ENCODE data around the gene PRR5. TPM values are rescaled to one million over a fixed set of nuclear protein-coding genes. Genes with fewer than 3 reads are reported as not detected.

PRR5 gene
- total and polyA plus RNA-seq, 2 experiments from 2014 or later: 15.3 to 31.4 TPM

DNA sequence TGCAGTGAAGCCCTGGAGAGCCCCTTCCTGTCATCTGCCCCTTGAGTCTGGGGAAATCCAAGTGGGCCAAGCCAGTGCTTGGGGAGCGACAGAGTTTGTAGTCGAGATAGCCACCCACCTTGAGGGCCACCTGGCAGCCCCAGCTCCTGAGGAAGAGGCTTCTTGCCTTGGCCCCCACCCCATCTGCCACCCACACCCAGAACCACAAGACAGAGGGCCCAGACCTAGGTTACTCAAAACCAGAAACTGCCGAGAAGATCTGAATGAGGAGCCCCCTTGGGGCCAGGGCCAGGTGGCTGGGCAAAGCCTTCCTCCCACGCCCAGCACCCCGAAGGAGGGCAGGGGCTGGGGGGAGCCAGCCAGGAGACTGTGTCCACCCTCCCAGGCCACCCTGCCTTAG, 18.8 kb upstream of the PRR5 start (continued):
- TF ChIP-seq, protein P1, sequence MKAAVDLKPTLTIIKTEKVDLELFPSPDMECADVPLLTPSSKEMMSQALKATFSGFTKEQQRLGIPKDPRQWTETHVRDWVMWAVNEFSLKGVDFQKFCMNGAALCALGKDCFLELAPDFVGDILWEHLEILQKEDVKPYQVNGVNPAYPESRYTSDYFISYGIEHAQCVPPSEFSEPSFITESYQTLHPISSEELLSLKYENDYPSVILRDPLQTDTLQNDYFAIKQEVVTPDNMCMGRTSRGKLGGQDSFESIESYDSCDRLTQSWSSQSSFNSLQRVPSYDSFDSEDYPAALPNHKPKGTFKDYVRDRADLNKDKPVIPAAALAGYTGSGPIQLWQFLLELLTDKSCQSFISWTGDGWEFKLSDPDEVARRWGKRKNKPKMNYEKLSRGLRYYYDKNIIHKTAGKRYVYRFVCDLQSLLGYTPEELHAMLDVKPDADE (IDR thresholded peaks at IDR 0.05): no peak
- TF ChIP-seq STAT1 (IDR thresholded peaks at IDR 0.05; ENCODE audit: unreplicated experiment): no peak
- no peak for TF ChIP-seq EZH2 (IDR thresholded peaks at IDR 0.05; ENCODE audit: low read depth, unreplicated experiment)
- no peak for TF ChIP-seq EZH2phosphoT487 (IDR thresholded peaks at IDR 0.05; ENCODE audit: unreplicated experiment)
- no peak for TF ChIP-seq NANOG (IDR thresholded peaks at IDR 0.05; ENCODE audit: borderline replicate concordance)

DNA sequence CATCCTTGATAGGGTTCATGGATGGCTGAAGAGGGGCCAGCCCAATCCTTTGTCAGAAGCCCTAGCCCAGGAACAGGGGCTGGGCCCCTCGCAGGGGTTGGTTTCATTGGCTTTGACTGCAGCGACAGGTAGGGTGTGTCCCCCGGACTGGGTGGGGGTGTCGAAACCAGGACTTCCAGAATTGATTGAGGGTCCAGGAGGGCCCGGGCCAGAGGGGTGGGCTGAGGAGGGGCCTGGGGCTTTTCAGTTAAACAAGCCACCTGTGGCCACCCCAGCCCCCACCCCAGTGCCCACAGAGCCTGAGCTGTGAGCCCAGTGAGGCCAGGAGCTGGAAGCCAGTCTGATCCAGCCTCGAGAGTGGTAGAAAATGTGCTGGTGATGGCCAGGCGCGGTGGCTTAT, 18.1 kb upstream of the PRR5 start:
- Histone ChIP-seq H3K27me3 (ENCODE audit: insufficient read depth) (no peaks in the 10 kb centered on the region), H2AFZ (no peak overlapping the region), H3K4me1 (ENCODE audit: insufficient read depth) (peaks cover 4% of the 10 kb centered on the region), H3K4me3 (no peak overlapping the region), H3K9me2 (ENCODE audit: insufficient read depth) (no peaks in the 10 kb centered on the region), H3K79me2 (replicated peaks; ENCODE audit: insufficient read depth) (no peaks in the 10 kb centered on the region), H4K20me1 (replicated peaks; ENCODE audit: insufficient read depth) (no peaks in the 10 kb centered on the region), H3K4me2 (no peak overlapping the region), H3K36me3 (ENCODE audit: insufficient read depth) (no peaks in the 10 kb centered on the region), H3K27ac (ENCODE audit: low read depth) (no peak overlapping the region), H3F3A (replicated peaks; ENCODE audit: low read depth) (0 out of 2 replicates have a peak, but pooled peaks cover 4% of the 10 kb centered on the region)
- H3K27me3 Mint-ChIP-seq (ENCODE audit: insufficient read depth, low read depth, poor library complexity): peaks cover 25% of the 10 kb centered on the region
- peaks cover 20% of the 10 kb centered on the region for H3K4me1 Mint-ChIP-seq
- H3K9me3 Mint-ChIP-seq: no peaks in the 10 kb centered on the region
- ATAC-seq: no peak
- no peak for DNase-seq (ENCODE audit: low spot score)
- TF ChIP-seq STAT1 (IDR thresholded peaks at IDR 0.05; ENCODE audit: unreplicated experiment) (no peak), ZNF114 (CRISPR knock-in tag; IDR thresholded peaks at IDR 0.05) (no peak), EZH2 (IDR thresholded peaks at IDR 0.05; ENCODE audit: low read depth, unreplicated experiment) (no peak), EZH2phosphoT487 (IDR thresholded peaks at IDR 0.05; ENCODE audit: unreplicated experiment) (no peak)
- TF ChIP-seq, protein P1 (IDR thresholded peaks at IDR 0.05): no peak
- TF ChIP-seq, protein P2, sequence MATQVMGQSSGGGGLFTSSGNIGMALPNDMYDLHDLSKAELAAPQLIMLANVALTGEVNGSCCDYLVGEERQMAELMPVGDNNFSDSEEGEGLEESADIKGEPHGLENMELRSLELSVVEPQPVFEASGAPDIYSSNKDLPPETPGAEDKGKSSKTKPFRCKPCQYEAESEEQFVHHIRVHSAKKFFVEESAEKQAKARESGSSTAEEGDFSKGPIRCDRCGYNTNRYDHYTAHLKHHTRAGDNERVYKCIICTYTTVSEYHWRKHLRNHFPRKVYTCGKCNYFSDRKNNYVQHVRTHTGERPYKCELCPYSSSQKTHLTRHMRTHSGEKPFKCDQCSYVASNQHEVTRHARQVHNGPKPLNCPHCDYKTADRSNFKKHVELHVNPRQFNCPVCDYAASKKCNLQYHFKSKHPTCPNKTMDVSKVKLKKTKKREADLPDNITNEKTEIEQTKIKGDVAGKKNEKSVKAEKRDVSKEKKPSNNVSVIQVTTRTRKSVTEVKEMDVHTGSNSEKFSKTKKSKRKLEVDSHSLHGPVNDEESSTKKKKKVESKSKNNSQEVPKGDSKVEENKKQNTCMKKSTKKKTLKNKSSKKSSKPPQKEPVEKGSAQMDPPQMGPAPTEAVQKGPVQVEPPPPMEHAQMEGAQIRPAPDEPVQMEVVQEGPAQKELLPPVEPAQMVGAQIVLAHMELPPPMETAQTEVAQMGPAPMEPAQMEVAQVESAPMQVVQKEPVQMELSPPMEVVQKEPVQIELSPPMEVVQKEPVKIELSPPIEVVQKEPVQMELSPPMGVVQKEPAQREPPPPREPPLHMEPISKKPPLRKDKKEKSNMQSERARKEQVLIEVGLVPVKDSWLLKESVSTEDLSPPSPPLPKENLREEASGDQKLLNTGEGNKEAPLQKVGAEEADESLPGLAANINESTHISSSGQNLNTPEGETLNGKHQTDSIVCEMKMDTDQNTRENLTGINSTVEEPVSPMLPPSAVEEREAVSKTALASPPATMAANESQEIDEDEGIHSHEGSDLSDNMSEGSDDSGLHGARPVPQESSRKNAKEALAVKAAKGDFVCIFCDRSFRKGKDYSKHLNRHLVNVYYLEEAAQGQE (IDR thresholded peaks at IDR 0.05; ENCODE audit: unreplicated experiment): no peak
- TF ChIP-seq, protein P3, sequence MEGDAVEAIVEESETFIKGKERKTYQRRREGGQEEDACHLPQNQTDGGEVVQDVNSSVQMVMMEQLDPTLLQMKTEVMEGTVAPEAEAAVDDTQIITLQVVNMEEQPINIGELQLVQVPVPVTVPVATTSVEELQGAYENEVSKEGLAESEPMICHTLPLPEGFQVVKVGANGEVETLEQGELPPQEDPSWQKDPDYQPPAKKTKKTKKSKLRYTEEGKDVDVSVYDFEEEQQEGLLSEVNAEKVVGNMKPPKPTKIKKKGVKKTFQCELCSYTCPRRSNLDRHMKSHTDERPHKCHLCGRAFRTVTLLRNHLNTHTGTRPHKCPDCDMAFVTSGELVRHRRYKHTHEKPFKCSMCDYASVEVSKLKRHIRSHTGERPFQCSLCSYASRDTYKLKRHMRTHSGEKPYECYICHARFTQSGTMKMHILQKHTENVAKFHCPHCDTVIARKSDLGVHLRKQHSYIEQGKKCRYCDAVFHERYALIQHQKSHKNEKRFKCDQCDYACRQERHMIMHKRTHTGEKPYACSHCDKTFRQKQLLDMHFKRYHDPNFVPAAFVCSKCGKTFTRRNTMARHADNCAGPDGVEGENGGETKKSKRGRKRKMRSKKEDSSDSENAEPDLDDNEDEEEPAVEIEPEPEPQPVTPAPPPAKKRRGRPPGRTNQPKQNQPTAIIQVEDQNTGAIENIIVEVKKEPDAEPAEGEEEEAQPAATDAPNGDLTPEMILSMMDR (conservative IDR thresholded peaks at IDR 0.05; ENCODE audit: low read depth in 2 of 2): no peak
- H3K27ac Mint-ChIP-seq: no peak overlapping the region
- H3K4me3 Mint-ChIP-seq: no peak overlapping the region
- H3K36me3 Mint-ChIP-seq (ENCODE audit: low read depth): no peaks in the 10 kb centered on the region

Data from GM23338 (cell line).